Measurements from ENCODE around the gene DPP4. TPM values are rescaled to one million over a fixed set of nuclear protein-coding genes. Genes with fewer than 3 reads are reported as not detected.

The DPP4 gene
- total and polyA plus RNA-seq, 8 donors, result 0.15 to 30.1 (median 2.4) TPM

DNA sequence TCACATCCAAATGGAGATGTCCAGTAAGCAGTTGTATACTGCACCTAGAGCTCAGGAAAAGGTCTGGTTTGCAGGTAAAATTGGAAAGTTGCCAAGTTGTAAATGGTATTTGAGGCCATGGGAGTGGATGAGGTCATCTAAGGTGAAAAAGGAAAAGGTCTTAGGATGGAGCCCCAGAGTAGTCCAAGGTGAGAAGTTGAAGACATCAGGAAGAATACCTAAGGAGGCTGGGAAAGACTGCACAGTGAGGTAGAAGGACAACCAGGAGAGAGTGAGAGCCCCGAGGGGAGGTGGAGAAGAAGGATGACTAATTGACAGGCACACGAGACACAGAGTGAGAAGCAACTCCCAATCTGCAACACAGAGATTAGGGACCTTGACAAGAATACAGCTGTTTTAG is 10.7 kb downstream of the DPP4 start:
- intact Hi-C loops (cut with DNase I; ENCODE audit: low total_unique reads), result no loop called here
- Histone ChIP-seq H3K27me3 (no peaks in the 10 kb centered on the region), H3K27ac (no peak overlapping the region), H3K4me3 (no peak overlapping the region), H3K36me3 (no peaks in the 10 kb centered on the region), H3K4me1 (no peaks in the 10 kb centered on the region), H3K9me3 (no peaks in the 10 kb centered on the region)
- WGBS, 5 donors, result 62 to 95% (median 80%) methylated on average over 2 of the region's 2 CpGs
- DNase-seq, result no peak
- TF ChIP-seq EP300 (IDR thresholded peaks at IDR 0.05) (no peak), POLR2AphosphoS5 (IDR thresholded peaks at IDR 0.05) (no peak), POLR2A (IDR thresholded peaks at IDR 0.05) (no peak)
- TF ChIP-seq, protein P1, sequence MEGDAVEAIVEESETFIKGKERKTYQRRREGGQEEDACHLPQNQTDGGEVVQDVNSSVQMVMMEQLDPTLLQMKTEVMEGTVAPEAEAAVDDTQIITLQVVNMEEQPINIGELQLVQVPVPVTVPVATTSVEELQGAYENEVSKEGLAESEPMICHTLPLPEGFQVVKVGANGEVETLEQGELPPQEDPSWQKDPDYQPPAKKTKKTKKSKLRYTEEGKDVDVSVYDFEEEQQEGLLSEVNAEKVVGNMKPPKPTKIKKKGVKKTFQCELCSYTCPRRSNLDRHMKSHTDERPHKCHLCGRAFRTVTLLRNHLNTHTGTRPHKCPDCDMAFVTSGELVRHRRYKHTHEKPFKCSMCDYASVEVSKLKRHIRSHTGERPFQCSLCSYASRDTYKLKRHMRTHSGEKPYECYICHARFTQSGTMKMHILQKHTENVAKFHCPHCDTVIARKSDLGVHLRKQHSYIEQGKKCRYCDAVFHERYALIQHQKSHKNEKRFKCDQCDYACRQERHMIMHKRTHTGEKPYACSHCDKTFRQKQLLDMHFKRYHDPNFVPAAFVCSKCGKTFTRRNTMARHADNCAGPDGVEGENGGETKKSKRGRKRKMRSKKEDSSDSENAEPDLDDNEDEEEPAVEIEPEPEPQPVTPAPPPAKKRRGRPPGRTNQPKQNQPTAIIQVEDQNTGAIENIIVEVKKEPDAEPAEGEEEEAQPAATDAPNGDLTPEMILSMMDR (IDR thresholded peaks at IDR 0.05), result no peak

DNA sequence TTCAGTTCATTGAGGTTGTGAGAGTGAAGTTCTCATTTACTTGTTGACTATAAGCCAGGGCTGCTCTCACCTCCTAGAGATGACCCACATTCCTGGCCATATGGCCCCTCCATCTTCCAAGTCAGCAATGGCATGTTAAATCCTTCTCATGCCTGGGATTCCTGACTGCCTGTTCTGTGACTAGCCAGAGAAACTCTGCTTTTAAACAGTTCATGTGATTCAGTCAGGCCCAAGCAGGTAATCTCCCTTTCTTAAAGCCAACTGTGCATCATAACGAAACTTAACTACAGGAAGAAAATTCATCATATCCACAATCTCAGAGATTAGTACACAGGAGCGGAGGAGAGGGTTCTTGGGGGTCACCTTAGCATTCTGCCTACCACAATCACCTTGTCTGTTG is 11.5 kb downstream of the DPP4 start:
- H3K27ac ChIP-seq, result no peak overlapping the region
- H3K4me1 ChIP-seq, result no peaks in the 10 kb centered on the region
- WGBS, 5 donors, result 85 to 96% (median 95%) methylated on average over 2 of the region's 2 CpGs
- H3K4me3 ChIP-seq, result no peak overlapping the region
- H3K27me3 ChIP-seq, result no peaks in the 10 kb centered on the region
- intact Hi-C loops (cut with DNase I; ENCODE audit: low total_unique reads), result no loop called here
- TF ChIP-seq, protein P1 (IDR thresholded peaks at IDR 0.05), result no peak
- TF ChIP-seq POLR2A (IDR thresholded peaks at IDR 0.05), result no peak
- TF ChIP-seq EP300 (IDR thresholded peaks at IDR 0.05), result no peak
- TF ChIP-seq POLR2AphosphoS5 (IDR thresholded peaks at IDR 0.05), result no peak
- no peaks in the 10 kb centered on the region for H3K36me3 ChIP-seq
- DNase-seq, result no peak
- peaks cover 0 to 6% (median 4%) of the 10 kb centered on the region in 4 donors for H3K9me3 ChIP-seq

DNA sequence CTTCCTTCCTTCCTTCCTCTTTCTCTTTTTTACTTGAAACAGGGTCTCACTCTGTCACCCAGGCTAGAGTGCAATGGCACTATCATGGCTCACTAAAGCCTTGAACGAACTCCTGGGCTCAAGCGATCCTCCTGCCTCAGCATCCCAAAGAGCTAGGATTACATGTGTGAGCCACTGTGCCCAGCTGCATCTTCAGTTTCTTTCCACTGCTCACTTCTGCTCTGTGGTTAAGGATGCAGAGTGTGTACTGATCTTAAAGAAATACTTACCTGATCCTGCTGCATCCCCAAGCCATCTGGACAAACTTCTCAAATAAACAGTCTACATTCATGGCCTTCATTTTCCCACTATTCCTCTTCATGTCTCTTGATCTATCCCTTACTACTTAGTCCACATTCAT is 13.0 kb downstream of the DPP4 start:
- 86 to 95% (median 93%) methylated on average over 2 of the region's 2 CpGs for WGBS, 5 donors
- intact Hi-C loops (cut with DNase I; ENCODE audit: low total_unique reads), result no loop called here
- Histone ChIP-seq H3K27ac (no peak overlapping the region), H3K4me1 (no peaks in the 10 kb centered on the region), H3K27me3 (no peaks in the 10 kb centered on the region), H3K9me3 (peaks cover 0 to 18% (median 13%) of the 10 kb centered on the region in 4 donors), H3K36me3 (no peaks in the 10 kb centered on the region), H3K4me3 (no peak overlapping the region)
- no peak for DNase-seq
- no peak for TF ChIP-seq EP300 (IDR thresholded peaks at IDR 0.05)
- TF ChIP-seq, protein P1 (IDR thresholded peaks at IDR 0.05), result no peak
- TF ChIP-seq POLR2A (IDR thresholded peaks at IDR 0.05), result no peak

DNA sequence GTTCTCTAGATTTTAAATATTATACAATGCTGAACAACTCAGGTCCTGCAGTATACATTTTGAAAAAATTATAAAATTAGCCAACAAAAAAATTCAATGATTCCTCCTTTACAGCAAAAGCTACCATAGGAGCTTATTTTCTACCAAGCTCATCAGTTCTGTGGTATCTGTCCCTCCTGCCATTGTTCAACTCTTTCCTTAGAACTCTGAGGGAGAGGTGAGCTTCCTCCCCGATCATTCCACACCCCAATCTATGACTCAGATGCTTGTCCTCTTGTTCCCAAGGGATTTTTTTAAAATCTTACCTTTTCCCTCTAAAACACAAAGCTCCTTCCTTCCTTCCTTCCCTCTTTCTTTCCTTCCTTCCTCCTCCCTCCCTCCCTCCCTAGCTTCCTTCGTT is 13.5 kb downstream of the DPP4 start:
- TF ChIP-seq POLR2A (IDR thresholded peaks at IDR 0.05) (no peak), EP300 (IDR thresholded peaks at IDR 0.05) (no peak), POLR2AphosphoS5 (IDR thresholded peaks at IDR 0.05) (no peak)
- TF ChIP-seq, protein P1 (IDR thresholded peaks at IDR 0.05), result no peak
- Histone ChIP-seq H3K27ac (no peak overlapping the region), H3K4me1 (no peaks in the 10 kb centered on the region), H3K36me3 (no peaks in the 10 kb centered on the region), H3K9me3 (peaks cover 0 to 18% (median 13%) of the 10 kb centered on the region in 4 donors), H3K4me3 (no peak overlapping the region), H3K27me3 (no peaks in the 10 kb centered on the region)
- intact Hi-C loops (cut with DNase I; ENCODE audit: low total_unique reads), result no loop called here
- no peak for DNase-seq
- 71 to 93% (median 78%) methylated on average over 2 of the region's 2 CpGs for WGBS, 5 donors
